Natural killer cell (primary cell): Measurements from ENCODE around the gene TFCP2. TPM values are rescaled to one million over a fixed set of nuclear protein-coding genes. Genes with fewer than 3 reads are reported as not detected.

Source experiments
- ATAC-seq, 3 donors: fragments of 150-1000 bp in 2 of 3; fragments of 200-7000 bp in 1 of 3; cut with Tn5 transposase; 1 replicate in 1 of 3; 2 replicates in 2 of 3; pipeline ENCODE4 v1.10.0; 2021; ENCODE audit warnings: mild to moderate bottlenecking in 2 of 3, moderate library complexity in 2 of 3
- DNase-seq, 2 donors: peaks; one replicate each; pipeline versions ENCODE4 v3.0.0 to v3.0.0-alpha.2; 2013 to 2021; ENCODE audit warnings: mixed read lengths in 1 of 2
- H3K27ac ChIP-seq: one replicate; pipeline ENCODE4 v1.5.1; 2013; ENCODE audit warnings: mild to moderate bottlenecking, low read length
- H3K27me3 ChIP-seq: one replicate; pipeline ENCODE4 v1.6.1; 2013; ENCODE audit warnings: low read length; ENCODE audit not compliant: control insufficient read depth, insufficient read depth
- H3K36me3 ChIP-seq: one replicate; pipeline ENCODE4 v1.6.1; 2013; ENCODE audit warnings: low read length; ENCODE audit not compliant: control insufficient read depth, insufficient read depth
- H3K4me1 ChIP-seq: one replicate; pipeline ENCODE4 v1.6.1; 2013; ENCODE audit warnings: low read length; ENCODE audit not compliant: control insufficient read depth, insufficient read depth
- H3K4me3 ChIP-seq: one replicate; pipeline ENCODE4 v1.5.1; 2013; ENCODE audit warnings: low read length
- H3K9me3 ChIP-seq: one replicate; pipeline ENCODE4 v1.6.1; 2013; ENCODE audit warnings: low read length; ENCODE audit not compliant: control insufficient read depth, insufficient read depth
- H3K27ac Mint-ChIP-seq, 2 donors: one replicate each; pipeline ENCODE4 v1.8.0; 2022; ENCODE audit warnings: mild to moderate bottlenecking in 2 of 2, mixed read lengths in 2 of 2, moderate library complexity in 1 of 2
- H3K27me3 Mint-ChIP-seq, 2 donors: one replicate each; pipeline ENCODE4 v1.8.0; 2022; ENCODE audit warnings: low read depth in 2 of 2, mixed read lengths in 2 of 2
- H3K36me3 Mint-ChIP-seq: one replicate; pipeline ENCODE4 v1.8.0; 2022; ENCODE audit warnings: mixed read lengths
- H3K4me1 Mint-ChIP-seq, 2 donors: one replicate each; pipeline ENCODE4 v1.8.0; 2022; ENCODE audit warnings: mixed read lengths in 2 of 2
- H3K4me3 Mint-ChIP-seq: one replicate; pipeline ENCODE4 v1.8.0; 2022; ENCODE audit warnings: mild to moderate bottlenecking, moderate library complexity, mixed read lengths
- H3K9me3 Mint-ChIP-seq, 2 donors: one replicate each; pipeline ENCODE4 v1.8.0; 2022; ENCODE audit warnings: mixed read lengths in 2 of 2
- WGBS: methylation state at CpG from one replicate; pipeline ENCODE4 v1.1.7; 2013; ENCODE audit warnings: missing lambda C conversion rate; ENCODE audit not compliant: insufficient coverage; 5-methylcytosine and 5-hydroxymethylcytosine counted together
- intact Hi-C: fragments of 100-400 bp; cut with micrococcal nuclease; formaldehyde crosslinking; loops from one replicate; pipeline ENCODE4 v1.14.2; 2022
- total RNA-seq, 4 donors: library from RNA; stranded (reverse); fragments of 120-200 nt in 1 of 4; gene quantifications; one replicate each; pipeline versions ENCODE4 v1.2.3 to v1.2.4, GENCODE V29; 2013 to 2022
- TF ChIP-seq, protein P1 (sequence below): fragments of 200-600 bp; IDR thresholded peaks from one replicate; pipeline ENCODE4 v1.8.0; 2022; ENCODE audit warnings: antibody characterized with exemption

Gene TFCP2
- total RNA-seq, 3 donors from 2014 or later (not counting 1 experiment from before 2014, with no cell fraction given): 26.6 to 34.8 (median 34.8) TPM

GRCh38 chr12:51177897-51178296 lies 5.0 kb upstream of the TFCP2 start:
- no peaks in the 10 kb centered on the region for H3K36me3 ChIP-seq
- Mint-ChIP-seq H3K4me1 (peaks cover 0 to 5% of the 10 kb centered on the region in 2 donors), H3K36me3 (no peaks in the 10 kb centered on the region), H3K27ac (no peak overlapping the region), H3K9me3 (no peaks in the 10 kb centered on the region), H3K27me3 (no peaks in the 10 kb centered on the region), H3K4me3 (no peak overlapping the region)
- TF ChIP-seq, protein P1, sequence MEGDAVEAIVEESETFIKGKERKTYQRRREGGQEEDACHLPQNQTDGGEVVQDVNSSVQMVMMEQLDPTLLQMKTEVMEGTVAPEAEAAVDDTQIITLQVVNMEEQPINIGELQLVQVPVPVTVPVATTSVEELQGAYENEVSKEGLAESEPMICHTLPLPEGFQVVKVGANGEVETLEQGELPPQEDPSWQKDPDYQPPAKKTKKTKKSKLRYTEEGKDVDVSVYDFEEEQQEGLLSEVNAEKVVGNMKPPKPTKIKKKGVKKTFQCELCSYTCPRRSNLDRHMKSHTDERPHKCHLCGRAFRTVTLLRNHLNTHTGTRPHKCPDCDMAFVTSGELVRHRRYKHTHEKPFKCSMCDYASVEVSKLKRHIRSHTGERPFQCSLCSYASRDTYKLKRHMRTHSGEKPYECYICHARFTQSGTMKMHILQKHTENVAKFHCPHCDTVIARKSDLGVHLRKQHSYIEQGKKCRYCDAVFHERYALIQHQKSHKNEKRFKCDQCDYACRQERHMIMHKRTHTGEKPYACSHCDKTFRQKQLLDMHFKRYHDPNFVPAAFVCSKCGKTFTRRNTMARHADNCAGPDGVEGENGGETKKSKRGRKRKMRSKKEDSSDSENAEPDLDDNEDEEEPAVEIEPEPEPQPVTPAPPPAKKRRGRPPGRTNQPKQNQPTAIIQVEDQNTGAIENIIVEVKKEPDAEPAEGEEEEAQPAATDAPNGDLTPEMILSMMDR: no peak
- intact Hi-C loops: no loop called here
- H3K27me3 ChIP-seq: no peaks in the 10 kb centered on the region
- H3K4me3 ChIP-seq: no peak overlapping the region
- 100% methylated on average over 1 of the region's 2 CpGs for WGBS
- H3K4me1 ChIP-seq: peaks cover 2% of the 10 kb centered on the region
- DNase-seq (no peak), ATAC-seq (no peak)
- H3K27ac ChIP-seq: no peak overlapping the region
- no peaks in the 10 kb centered on the region for H3K9me3 ChIP-seq

DNA sequence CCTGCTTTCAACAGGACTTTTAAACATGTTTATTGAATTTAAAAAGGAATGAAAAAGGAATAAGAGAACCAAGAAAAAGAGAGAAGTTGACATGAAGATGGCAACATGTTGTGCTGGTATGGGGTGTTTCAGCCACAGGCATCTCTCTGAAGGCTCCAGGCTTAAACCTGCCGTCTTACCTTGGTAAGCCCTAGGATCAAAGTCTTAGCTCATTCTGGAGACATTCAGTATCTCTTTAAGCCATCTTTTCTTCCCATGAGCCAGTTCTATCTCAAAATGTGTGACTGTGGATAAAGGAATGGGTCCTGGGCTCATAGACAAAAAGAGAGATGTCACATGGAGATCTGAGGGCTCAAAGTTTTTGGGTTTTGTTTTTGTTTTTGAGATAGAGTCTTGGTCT lies 1.6 kb upstream of the TFCP2 start:
- no peaks in the 10 kb centered on the region for H3K9me3 ChIP-seq
- TF ChIP-seq, protein P1: no peak
- peak overlapping the region; percentile 93 for H3K4me3 Mint-ChIP-seq
- no peak overlapping the region for H3K4me3 ChIP-seq
- H3K36me3 Mint-ChIP-seq: no peaks in the 10 kb centered on the region
- H3K27ac Mint-ChIP-seq: no peak overlapping the region
- 100% methylated on average over 1 of the region's 1 CpG for WGBS
- H3K36me3 ChIP-seq: no peaks in the 10 kb centered on the region
- no peaks in the 10 kb centered on the region for H3K9me3 Mint-ChIP-seq
- H3K4me1 Mint-ChIP-seq: peaks cover 4 to 18% of the 10 kb centered on the region in 2 donors
- no peaks in the 10 kb centered on the region for H3K27me3 Mint-ChIP-seq
- DNase-seq (no peak), ATAC-seq (no peak)
- H3K4me1 ChIP-seq: peaks cover 22% of the 10 kb centered on the region
- H3K27me3 ChIP-seq: no peaks in the 10 kb centered on the region
- no peak overlapping the region for H3K27ac ChIP-seq
- intact Hi-C loops: loop anchor here (5.0 kb wide), 2 partner anchors 127 to 667 kb away; partner anchors contain the start of gene LETMD1

GRCh38 chr12:51171884-51172514 lies 936 bp downstream of the TFCP2 start:
- H3K9me3 Mint-ChIP-seq: no peaks in the 10 kb centered on the region
- H3K4me3 Mint-ChIP-seq: no peak overlapping the region
- Histone ChIP-seq H3K27me3 (no peaks in the 10 kb centered on the region), H3K4me1 (peaks cover 22% of the 10 kb centered on the region), H3K36me3 (no peaks in the 10 kb centered on the region), H3K4me3 (peak overlapping the region; percentile 85), H3K27ac (peak overlapping the region; percentile 94), H3K9me3 (no peaks in the 10 kb centered on the region)
- no peaks in the 10 kb centered on the region for H3K27me3 Mint-ChIP-seq
- peak in 1 of 3 donors; percentile 0 for ATAC-seq
- intact Hi-C loops: loop anchor here (1.0 to 5.0 kb wide), 4 partner anchors 89 to 665 kb away; partner anchors contain the start of genes CSRNP2 and LETMD1
- peak; percentile 17 to 31 for DNase-seq
- no peak overlapping the region for H3K27ac Mint-ChIP-seq
- peaks cover 7 to 27% of the 10 kb centered on the region in 2 donors for H3K4me1 Mint-ChIP-seq
- WGBS: 7% methylated on average over 16 of the region's 16 CpGs
- TF ChIP-seq, protein P1: no peak
- H3K36me3 Mint-ChIP-seq: no peaks in the 10 kb centered on the region

DNA sequence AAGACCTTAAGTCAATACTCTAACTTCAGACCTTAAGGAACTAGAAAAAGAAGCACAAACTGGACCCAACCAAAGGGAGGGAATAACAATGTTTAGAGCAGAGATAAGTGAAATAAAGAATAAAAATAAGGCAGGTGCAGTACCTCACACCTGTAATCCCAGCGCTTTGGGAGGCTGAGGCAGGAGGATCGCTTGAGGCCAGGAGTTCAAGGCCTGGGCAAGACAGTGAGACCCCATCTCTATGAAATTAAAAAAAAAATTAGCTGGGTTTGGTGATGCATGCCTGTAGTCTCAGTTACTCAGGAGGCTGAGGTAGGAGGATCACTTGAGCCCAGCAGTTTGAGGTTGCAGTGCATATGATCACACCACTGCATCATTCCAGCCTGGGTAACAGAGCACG lies 9.1 kb downstream of the TFCP2 start:
- intact Hi-C loops: no loop called here
- H3K27ac ChIP-seq: no peak overlapping the region
- H3K4me3 ChIP-seq: no peak overlapping the region
- Mint-ChIP-seq H3K4me1 (peaks cover 37 to 45% of the 10 kb centered on the region in 2 donors), H3K4me3 (no peak overlapping the region), H3K27ac (no peak overlapping the region), H3K36me3 (no peaks in the 10 kb centered on the region), H3K9me3 (no peaks in the 10 kb centered on the region), H3K27me3 (no peaks in the 10 kb centered on the region)
- H3K4me1 ChIP-seq: no peaks in the 10 kb centered on the region
- ATAC-seq (no peak), DNase-seq (no peak)
- peaks cover 3% of the 10 kb centered on the region for H3K36me3 ChIP-seq
- no peaks in the 10 kb centered on the region for H3K27me3 ChIP-seq
- WGBS: 97% methylated on average over 3 of the region's 3 CpGs
- no peaks in the 10 kb centered on the region for H3K9me3 ChIP-seq
- TF ChIP-seq, protein P1: no peak
